Measurements from ENCODE around the gene ORC5. TPM values are rescaled to one million over a fixed set of nuclear protein-coding genes. Genes with fewer than 3 reads are reported as not detected.
A peak's percentile ranks its signal among the peaks of the same experiment; 100 is the strongest.

The ORC5 gene
- total RNA-seq, 1 donor, result 22.1 TPM

- no peak overlapping the region for H2AFZ ChIP-seq (ENCODE audit: low read length)
- peak overlapping the region; percentile 16 for H3K27ac ChIP-seq (ENCODE audit: low read depth, low read length)
- peaks cover 6% of the 10 kb centered on the region for H3K4me1 ChIP-seq (ENCODE audit: insufficient read depth, low read length)
- H3K79me2 ChIP-seq (ENCODE audit: insufficient read depth, low read length), result no peaks in the 10 kb centered on the region
- peak; percentile 39 for DNase-seq (ENCODE audit: insufficient read length, low spot score, missing footprints)
- no peaks in the 10 kb centered on the region for H3K36me3 ChIP-seq (ENCODE audit: insufficient read depth, low read length)
- H3K4me2 ChIP-seq (ENCODE audit: insufficient read depth, low read length), result peak overlapping the region; percentile 26
- H4K20me1 ChIP-seq (ENCODE audit: insufficient read depth, low read length), result peaks cover 3% of the 10 kb centered on the region
- peak; percentile 17 for TF ChIP-seq CTCF (IDR thresholded peaks at IDR 0.05; ENCODE audit: extremely low read depth, low read depth, low read length)
- no peak overlapping the region for H3K4me3 ChIP-seq (ENCODE audit: insufficient read depth, low read length)
- no peaks in the 10 kb centered on the region for H3K27me3 ChIP-seq (ENCODE audit: insufficient read depth, low read length)
- no peaks in the 10 kb centered on the region for H3K9me3 ChIP-seq (ENCODE audit: low read depth, low read length)
Observed at GRCh38 chr7:104137971-104138370, 69.8 kb downstream of the ORC5 start.

DNA sequence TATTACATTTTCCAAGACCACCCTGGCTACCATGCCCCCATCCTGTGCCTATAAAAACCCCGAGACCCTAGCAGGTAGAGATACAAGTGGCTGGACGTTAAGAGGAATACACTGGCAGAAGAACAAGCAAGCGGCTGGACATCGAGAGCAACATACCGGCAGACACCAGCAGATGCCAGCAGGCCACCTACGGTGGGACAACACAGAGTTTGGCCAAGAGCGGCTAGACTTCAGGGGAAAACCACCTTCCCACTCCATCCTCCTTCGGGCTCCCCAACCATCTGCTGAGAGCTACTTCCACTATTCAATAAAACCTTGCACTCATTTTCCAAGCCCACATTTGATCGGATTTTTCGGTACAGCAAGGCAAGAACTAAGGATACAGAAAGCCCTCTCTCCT is 70.3 kb downstream of the ORC5 start:
- DNase-seq (ENCODE audit: insufficient read length, low spot score, missing footprints), result no peak
- TF ChIP-seq CTCF (IDR thresholded peaks at IDR 0.05; ENCODE audit: extremely low read depth, low read depth, low read length), result no peak
- H3K4me2 ChIP-seq (ENCODE audit: insufficient read depth, low read length), result peak overlapping the region; percentile 26
- peak overlapping the region; percentile 16 for H3K27ac ChIP-seq (ENCODE audit: low read depth, low read length)
- H3K27me3 ChIP-seq (ENCODE audit: insufficient read depth, low read length), result no peaks in the 10 kb centered on the region
- no peaks in the 10 kb centered on the region for H3K36me3 ChIP-seq (ENCODE audit: insufficient read depth, low read length)
- H4K20me1 ChIP-seq (ENCODE audit: insufficient read depth, low read length), result peaks cover 3% of the 10 kb centered on the region
- H2AFZ ChIP-seq (ENCODE audit: low read length), result no peak overlapping the region
- no peaks in the 10 kb centered on the region for H3K9me3 ChIP-seq (ENCODE audit: low read depth, low read length)
- no peak overlapping the region for H3K4me3 ChIP-seq (ENCODE audit: insufficient read depth, low read length)
- peaks cover 6% of the 10 kb centered on the region for H3K4me1 ChIP-seq (ENCODE audit: insufficient read depth, low read length)
- no peaks in the 10 kb centered on the region for H3K79me2 ChIP-seq (ENCODE audit: insufficient read depth, low read length)

- no peak overlapping the region for H3K27ac ChIP-seq (ENCODE audit: low read depth, low read length)
- no peaks in the 10 kb centered on the region for H3K9me3 ChIP-seq (ENCODE audit: low read depth, low read length)
- no peaks in the 10 kb centered on the region for H3K27me3 ChIP-seq (ENCODE audit: insufficient read depth, low read length)
- no peak overlapping the region for H3K4me3 ChIP-seq (ENCODE audit: insufficient read depth, low read length)
- no peaks in the 10 kb centered on the region for H3K79me2 ChIP-seq (ENCODE audit: insufficient read depth, low read length)
- H3K4me2 ChIP-seq (ENCODE audit: insufficient read depth, low read length), result no peak overlapping the region
- no peak overlapping the region for H2AFZ ChIP-seq (ENCODE audit: low read length)
- no peak for DNase-seq (ENCODE audit: insufficient read length, low spot score, missing footprints)
- TF ChIP-seq CTCF (IDR thresholded peaks at IDR 0.05; ENCODE audit: extremely low read depth, low read depth, low read length), result no peak
- peaks cover 3% of the 10 kb centered on the region for H4K20me1 ChIP-seq (ENCODE audit: insufficient read depth, low read length)
- no peaks in the 10 kb centered on the region for H3K36me3 ChIP-seq (ENCODE audit: insufficient read depth, low read length)
- H3K4me1 ChIP-seq (ENCODE audit: insufficient read depth, low read length), result peaks cover 6% of the 10 kb centered on the region
Observed at GRCh38 chr7:104136981-104137380, 70.8 kb downstream of the ORC5 start.

DNA sequence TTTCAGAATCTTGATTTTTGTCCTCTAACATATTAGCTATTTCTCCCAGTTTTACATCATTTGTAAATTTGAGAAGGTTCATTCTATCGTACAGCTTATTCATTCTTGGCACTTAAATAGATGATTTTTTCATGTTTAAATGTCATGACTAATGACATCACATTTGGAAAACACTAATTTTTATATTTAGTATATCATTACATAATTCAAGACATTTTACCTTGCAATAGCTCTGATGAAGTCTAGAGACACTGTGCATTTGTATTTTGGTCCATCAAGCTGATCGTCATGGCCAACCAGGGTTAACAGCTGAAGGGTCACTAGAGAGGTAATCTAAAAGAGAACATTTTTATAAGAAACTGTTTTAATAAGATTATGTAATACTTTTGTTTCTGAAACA is 71.3 kb downstream of the ORC5 start:
- Histone ChIP-seq H2AFZ (ENCODE audit: low read length) (no peak overlapping the region), H3K4me3 (ENCODE audit: insufficient read depth, low read length) (no peak overlapping the region)

More for the DNA sequence above, 71.3 kb downstream of the ORC5 start:
- no peak for TF ChIP-seq CTCF (IDR thresholded peaks at IDR 0.05; ENCODE audit: extremely low read depth, low read depth, low read length)
- no peak for DNase-seq (ENCODE audit: insufficient read length, low spot score, missing footprints)
- Histone ChIP-seq H3K79me2 (ENCODE audit: insufficient read depth, low read length) (no peaks in the 10 kb centered on the region), H3K4me2 (ENCODE audit: insufficient read depth, low read length) (no peak overlapping the region), H3K9me3 (ENCODE audit: low read depth, low read length) (no peaks in the 10 kb centered on the region), H3K27ac (ENCODE audit: low read depth, low read length) (no peak overlapping the region), H3K4me1 (ENCODE audit: insufficient read depth, low read length) (peaks cover 6% of the 10 kb centered on the region), H3K36me3 (ENCODE audit: insufficient read depth, low read length) (no peaks in the 10 kb centered on the region), H3K27me3 (ENCODE audit: insufficient read depth, low read length) (no peaks in the 10 kb centered on the region), H4K20me1 (ENCODE audit: insufficient read depth, low read length) (peaks cover 3% of the 10 kb centered on the region)

All from osteoblast (primary cell).